Ammon's horn (tissue), 1 donor: ENCODE measurements around the gene MIAT.
"Not testable (repeated sequence)": the region's sequence is repeated elsewhere in the genome, so short reads cannot be mapped to it uniquely, and the experiment has no call there.

Experiments
- DNase-seq: peaks from one replicate; pipeline ENCODE4 v3.0.0-alpha.2; 2016; ENCODE audit warnings: low spot score

The MIAT gene

GRCh38 chr22:26700462-26700861 lies 43.1 kb downstream of the MIAT start:
- DNase-seq, result no peak

GRCh38 chr22:26700886-26701285 lies 43.5 kb downstream of the MIAT start:
- DNase-seq, result no peak

GRCh38 chr22:26701323-26701722 lies 43.9 kb downstream of the MIAT start:
- no peak for DNase-seq

GRCh38 chr22:26702906-26703830 lies 45.8 kb downstream of the MIAT start:
- DNase-seq, result no peak

GRCh38 chr22:26705379-26705778 lies 48.0 kb downstream of the MIAT start:
- not testable (repeated sequence) for DNase-seq

GRCh38 chr22:26707090-26707489 lies 49.7 kb downstream of the MIAT start:
- DNase-seq, result no peak

GRCh38 chr22:26707581-26707980 lies 50.2 kb downstream of the MIAT start:
- DNase-seq, result peak; percentile 44

- DNase-seq, result no peak
Measured at GRCh38 chr22:26708256-26709009, 51.0 kb downstream of the MIAT start.

GRCh38 chr22:26709617-26710390 lies 52.4 kb downstream of the MIAT start:
- no peak for DNase-seq

GRCh38 chr22:26711205-26711963 lies 54.0 kb downstream of the MIAT start:
- no peak for DNase-seq

- no peak for DNase-seq
Measured at GRCh38 chr22:26712158-26712557, 54.8 kb downstream of the MIAT start.

GRCh38 chr22:26713823-26714449 lies 56.5 kb downstream of the MIAT start:
- peak; percentile 43 for DNase-seq

GRCh38 chr22:26714971-26715370 lies 57.6 kb downstream of the MIAT start:
- DNase-seq, result peak; percentile 12

- no peak for DNase-seq
Measured at GRCh38 chr22:26715392-26715936, 58.1 kb downstream of the MIAT start.

- no peak for DNase-seq
Measured at GRCh38 chr22:26718488-26718887, 61.1 kb downstream of the MIAT start.

GRCh38 chr22:26718905-26719304 lies 61.5 kb downstream of the MIAT start:
- no peak for DNase-seq

GRCh38 chr22:26722159-26722558 lies 64.8 kb downstream of the MIAT start:
- no peak for DNase-seq

GRCh38 chr22:26724414-26724813 lies 67.0 kb downstream of the MIAT start:
- DNase-seq, result no peak

- DNase-seq, result no peak
Measured at GRCh38 chr22:26725012-26725676, 67.8 kb downstream of the MIAT start.
